BE2C (cell line): ENCODE measurements around the gene MYRIP.

Experiments
- DNase-seq: peaks from one replicate; pipeline ENCODE4 v3.0.0-alpha.2; 2020
- H3K27me3 ChIP-seq: fragments of 250-450 bp; sonication (Bioruptor Pico); 2 replicates; pipeline ENCODE4 v1.5.1; 2020; ENCODE audit warnings: mild to moderate bottlenecking
- H3K36me3 ChIP-seq: fragments of 250-450 bp; sonication (Bioruptor Pico); 2 replicates; pipeline ENCODE4 v1.5.1; 2020; ENCODE audit warnings: mild to moderate bottlenecking
- H3K4me1 ChIP-seq: fragments of 250-450 bp; sonication (Bioruptor Pico); 2 replicates; pipeline ENCODE4 v1.5.1; 2020
- H3K4me3 ChIP-seq: 2 replicates; pipeline ENCODE4 v1.5.1; 2011; ENCODE audit warnings: low read depth, low read length
- H3K9me3 ChIP-seq: fragments of 250-450 bp; sonication (Bioruptor Pico); 2 replicates; pipeline ENCODE4 v1.5.1; 2020
- CTCF ChIP-seq: IDR thresholded peaks from 2 replicates; pipeline ENCODE4 v1.5.1; 2012; ENCODE audit warnings: mild to moderate bottlenecking, low read depth, low read length

MYRIP gene

GRCh38 chr3:39917065-39917773 lies 107.8 kb downstream of the MYRIP start:
- Histone ChIP-seq H3K4me1 (peaks cover 4% of the 10 kb centered on the region; the same call in 1 of the 2 replicates), H3K27me3 (no peaks in the 10 kb centered on the region), H3K36me3 (no peaks in the 10 kb centered on the region), H3K9me3 (no peaks in the 10 kb centered on the region), H3K4me3 (no peak overlapping the region)
- no peak for TF ChIP-seq CTCF
- no peak for DNase-seq

- Histone ChIP-seq H3K4me3 (no peak overlapping the region), H3K4me1 (peaks cover 4% of the 10 kb centered on the region; the same call in 1 of the 2 replicates), H3K9me3 (no peaks in the 10 kb centered on the region), H3K27me3 (no peaks in the 10 kb centered on the region), H3K36me3 (no peaks in the 10 kb centered on the region)
- no peak for DNase-seq
- TF ChIP-seq CTCF = no peak
Measured at GRCh38 chr3:39919281-39919680, 109.9 kb downstream of the MYRIP start.

GRCh38 chr3:39920271-39920670 lies 110.9 kb downstream of the MYRIP start:
- no peak for TF ChIP-seq CTCF
- H3K4me3 ChIP-seq = no peak overlapping the region
- H3K27me3 ChIP-seq = no peaks in the 10 kb centered on the region
- H3K4me1 ChIP-seq = peaks cover 4% of the 10 kb centered on the region; the same call in 1 of the 2 replicates
- H3K36me3 ChIP-seq = no peaks in the 10 kb centered on the region
- no peak for DNase-seq
- no peaks in the 10 kb centered on the region for H3K9me3 ChIP-seq

- DNase-seq = no peak
- Histone ChIP-seq H3K4me1 (no peaks in the 10 kb centered on the region), H3K9me3 (no peaks in the 10 kb centered on the region), H3K4me3 (no peak overlapping the region), H3K27me3 (no peaks in the 10 kb centered on the region), H3K36me3 (no peaks in the 10 kb centered on the region)
- no peak for TF ChIP-seq CTCF
Measured at GRCh38 chr3:39927479-39927878, 118.1 kb downstream of the MYRIP start.

- no peak for TF ChIP-seq CTCF
- Histone ChIP-seq H3K36me3 (no peaks in the 10 kb centered on the region), H3K4me1 (no peaks in the 10 kb centered on the region; the same call in 1 of the 2 replicates), H3K4me3 (no peak overlapping the region), H3K9me3 (no peaks in the 10 kb centered on the region), H3K27me3 (no peaks in the 10 kb centered on the region)
- DNase-seq = no peak
Measured at GRCh38 chr3:39933986-39934693, 124.7 kb downstream of the MYRIP start.

- TF ChIP-seq CTCF = no peak
- no peaks in the 10 kb centered on the region for H3K9me3 ChIP-seq
- no peaks in the 10 kb centered on the region for H3K36me3 ChIP-seq
- H3K4me3 ChIP-seq = no peak overlapping the region
- H3K27me3 ChIP-seq = no peaks in the 10 kb centered on the region
- DNase-seq = no peak
- no peaks in the 10 kb centered on the region; the same call in 1 of the 2 replicates for H3K4me1 ChIP-seq
Measured at GRCh38 chr3:39934696-39935095, 125.3 kb downstream of the MYRIP start.
